ENCODE results near the gene ASPG.
"Not testable (repeated sequence)": the region's sequence is repeated elsewhere in the genome, so short reads cannot be mapped to it uniquely, and the experiment has no call there.

ASPG gene

DNA sequence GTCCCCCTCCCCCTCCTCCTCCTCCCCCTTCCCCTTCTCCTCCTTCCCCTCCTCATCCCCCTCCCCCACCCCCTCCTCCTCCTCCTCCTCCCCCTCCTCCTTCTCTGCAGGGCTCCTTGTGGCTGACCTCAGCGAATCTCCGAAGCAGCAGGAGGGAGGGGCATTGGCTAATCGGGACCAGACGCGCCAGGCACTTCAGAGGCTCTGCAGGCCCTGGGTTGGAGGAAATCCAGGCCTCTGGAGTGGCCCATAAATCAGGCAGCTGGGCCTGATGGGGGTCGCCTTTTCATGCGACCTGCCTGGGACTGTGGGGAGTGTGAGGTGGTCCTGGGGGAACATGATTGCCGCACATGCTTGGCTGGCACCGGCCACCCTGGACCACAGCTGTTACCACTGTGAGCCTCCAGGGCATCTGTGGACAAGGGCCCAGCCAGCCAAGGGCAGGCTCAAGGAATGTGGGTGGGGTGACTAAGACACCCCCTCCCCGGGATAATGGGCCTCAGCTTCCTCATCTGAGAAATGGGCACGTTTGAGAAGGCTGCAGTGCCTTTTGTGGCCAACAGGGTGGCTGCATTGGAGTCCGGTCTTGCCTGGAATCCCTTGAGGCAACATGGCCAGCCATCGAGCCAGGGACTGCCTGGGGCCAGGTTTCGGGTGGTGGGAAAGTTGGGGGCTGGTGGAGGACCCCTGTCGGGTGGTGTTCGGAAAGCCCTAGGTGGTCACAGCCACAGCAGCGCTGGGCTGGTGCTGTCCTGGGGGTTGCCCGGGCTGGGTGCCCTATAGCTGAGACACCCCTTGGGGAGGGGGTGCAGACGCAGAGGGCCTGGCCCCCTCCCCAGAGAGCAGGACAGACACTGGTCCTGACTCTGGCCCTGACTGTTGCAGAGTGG lies 64.9 kb downstream of the ASPG start:
- DNase-seq, result no peak

DNA sequence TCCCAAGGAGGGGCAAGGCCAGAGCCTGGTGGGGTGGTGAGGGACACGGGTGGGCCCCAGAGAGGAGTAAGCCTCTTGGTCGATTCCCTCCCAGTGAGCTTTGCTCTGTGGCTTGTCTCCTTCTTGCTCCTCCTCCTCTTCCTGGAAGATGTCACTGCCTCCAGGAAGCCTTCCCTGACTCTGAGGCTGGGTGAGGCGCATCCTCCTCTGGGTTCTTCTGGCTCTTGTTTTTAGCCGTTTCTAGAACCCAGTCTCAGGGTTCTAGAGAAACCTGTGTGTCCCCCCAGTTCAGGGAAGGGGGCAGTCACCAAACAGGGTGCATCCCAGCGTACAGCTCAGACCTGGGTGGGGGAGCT lies 65.5 kb downstream of the ASPG start:
- no peak for DNase-seq

DNA sequence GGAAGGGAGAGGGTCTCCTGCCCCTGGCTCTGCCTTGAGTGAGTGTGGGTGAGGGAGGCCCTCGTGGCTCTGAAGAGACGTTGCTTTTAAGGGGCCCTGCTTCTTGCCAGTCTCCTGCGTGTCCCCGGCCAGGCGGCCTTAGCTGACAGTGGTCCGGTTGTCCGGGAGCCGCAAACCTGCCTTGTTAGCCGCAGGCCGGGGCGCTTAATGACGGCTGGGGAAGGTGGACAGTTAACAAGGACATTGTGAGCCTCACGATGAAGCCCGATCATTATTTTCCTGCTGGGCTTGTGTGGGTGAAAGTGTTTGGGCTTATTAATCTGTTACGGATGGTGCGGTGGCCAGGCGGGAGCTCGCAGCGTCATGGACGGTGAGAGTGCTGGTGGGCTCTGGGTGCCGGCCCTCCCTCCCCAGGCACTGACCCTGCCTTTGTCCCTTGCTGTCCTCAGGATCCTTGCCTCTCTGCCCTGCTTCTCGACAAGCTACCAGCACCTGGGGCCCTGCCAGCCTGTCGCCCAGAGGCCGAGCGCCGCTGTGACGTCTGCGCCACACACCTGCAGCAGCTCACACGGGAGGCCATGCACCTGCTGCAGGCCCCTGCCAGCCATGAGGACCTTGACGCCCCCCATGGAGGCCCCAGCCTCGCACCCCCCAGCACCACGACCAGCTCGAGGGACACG lies 66.2 kb downstream of the ASPG start:
- no peak for DNase-seq

DNA sequence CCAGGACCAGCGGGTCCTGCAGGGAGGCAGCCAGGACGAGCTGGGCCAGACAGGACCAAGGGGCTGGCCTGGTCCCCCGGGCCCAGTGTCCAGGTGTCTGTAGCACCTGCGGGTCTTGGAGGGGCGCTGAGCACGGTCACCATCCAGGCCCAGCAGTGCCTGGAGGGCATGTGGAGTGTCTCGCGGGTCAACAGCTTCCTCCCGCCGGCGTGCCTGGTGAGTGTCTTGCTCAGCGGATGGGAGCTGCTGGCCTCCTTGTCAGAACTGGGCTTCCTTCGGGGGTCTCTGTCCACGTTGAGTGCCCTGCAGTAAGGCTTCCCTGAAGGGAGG lies 66.7 kb downstream of the ASPG start:
- DNase-seq, result no peak

DNA sequence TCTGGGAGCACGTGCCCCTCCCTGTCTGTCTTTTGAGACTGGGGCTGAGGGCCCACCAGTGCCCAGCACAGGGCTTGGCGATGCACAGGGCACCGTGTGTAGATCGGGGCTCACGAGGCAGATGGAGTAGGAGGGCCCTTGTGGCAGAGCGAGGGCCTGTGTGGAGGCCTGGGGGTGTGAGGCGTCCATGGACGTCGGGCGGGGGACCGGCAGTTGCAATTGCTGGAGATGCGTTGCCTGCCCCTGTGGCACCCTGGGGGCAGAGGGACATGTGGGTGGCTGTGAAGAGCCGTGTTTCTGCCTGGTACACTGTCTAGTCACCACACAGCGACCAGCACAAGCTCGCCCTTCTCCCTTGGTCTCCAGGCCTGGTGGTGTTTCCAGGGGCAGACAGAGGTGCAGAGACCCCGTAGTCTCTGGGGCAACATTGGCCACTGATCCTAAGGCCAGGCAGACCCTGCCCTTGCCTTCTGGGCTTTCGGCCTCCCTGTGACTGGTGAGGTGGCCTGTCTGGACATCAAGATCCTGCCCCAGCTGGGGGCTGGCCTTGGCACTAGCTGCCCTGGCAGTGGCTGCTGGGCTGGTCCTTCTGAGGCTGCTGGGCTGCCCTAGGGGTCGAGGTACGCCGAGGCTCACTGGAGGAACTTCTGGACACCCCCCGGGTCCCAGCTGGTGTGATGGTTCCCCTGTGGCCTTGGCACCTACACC lies 67.3 kb downstream of the ASPG start:
- DNase-seq, result no peak

DNA sequence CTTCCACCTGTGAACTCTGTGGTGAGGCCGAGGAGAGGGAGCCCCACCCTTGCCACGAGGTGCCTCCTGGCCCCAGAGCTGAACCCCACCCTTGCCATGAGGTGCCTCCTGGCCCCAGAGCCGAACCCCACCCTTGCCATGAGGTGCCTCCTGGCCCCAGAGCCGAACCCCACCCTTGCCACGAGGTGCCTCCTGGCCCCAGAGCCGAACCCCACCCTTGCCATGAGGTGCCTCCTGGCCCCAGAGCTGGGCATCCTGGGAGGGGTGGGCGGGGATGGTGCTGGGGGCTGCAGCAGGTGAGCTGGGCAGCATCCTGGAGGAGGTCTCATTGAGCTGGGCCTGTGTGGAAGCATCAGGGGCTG lies 67.9 kb downstream of the ASPG start:
- not testable (repeated sequence) for DNase-seq

DNA sequence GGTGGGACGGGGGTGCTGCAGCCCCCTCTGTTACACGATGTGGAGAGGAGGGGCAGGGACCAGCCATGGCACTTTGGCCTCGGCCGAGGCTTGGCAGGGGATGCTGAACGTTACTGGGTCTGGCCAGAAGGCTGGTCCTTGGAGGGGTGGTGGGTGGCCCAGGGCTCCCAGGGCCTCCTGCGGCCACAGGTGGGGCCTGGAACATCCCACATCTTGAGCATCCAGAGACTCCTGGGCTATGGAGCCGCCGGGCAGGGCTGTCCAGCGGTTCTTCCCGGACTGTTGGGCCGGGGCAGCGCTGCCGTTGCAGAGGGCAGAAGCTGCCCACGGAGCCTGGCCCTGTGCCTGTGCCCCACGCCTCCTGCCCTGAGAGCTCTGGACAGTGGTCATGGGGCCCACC lies 68.7 kb downstream of the ASPG start:
- no peak for DNase-seq

DNA sequence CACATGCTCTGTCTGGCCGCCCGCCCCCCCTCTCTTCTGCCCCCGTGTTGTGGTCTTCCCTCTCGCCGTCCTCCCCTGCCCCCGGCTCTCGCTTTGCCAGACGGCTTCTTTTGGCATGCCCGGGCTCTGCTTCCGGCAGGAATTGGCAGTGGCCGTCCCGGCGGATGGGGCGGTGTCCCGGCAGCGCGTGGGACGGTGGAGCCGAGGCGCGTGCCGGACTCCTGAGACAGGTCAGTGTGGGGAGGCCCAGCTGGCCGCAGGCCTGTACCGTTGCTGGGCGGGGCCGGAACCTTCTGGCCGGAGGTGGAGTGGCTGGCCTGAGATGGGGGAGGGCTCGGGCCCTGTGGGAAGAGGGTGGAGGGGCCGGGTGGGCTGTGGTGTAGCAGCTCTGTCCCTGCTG lies 70.0 kb downstream of the ASPG start:
- no peak for DNase-seq

DNA sequence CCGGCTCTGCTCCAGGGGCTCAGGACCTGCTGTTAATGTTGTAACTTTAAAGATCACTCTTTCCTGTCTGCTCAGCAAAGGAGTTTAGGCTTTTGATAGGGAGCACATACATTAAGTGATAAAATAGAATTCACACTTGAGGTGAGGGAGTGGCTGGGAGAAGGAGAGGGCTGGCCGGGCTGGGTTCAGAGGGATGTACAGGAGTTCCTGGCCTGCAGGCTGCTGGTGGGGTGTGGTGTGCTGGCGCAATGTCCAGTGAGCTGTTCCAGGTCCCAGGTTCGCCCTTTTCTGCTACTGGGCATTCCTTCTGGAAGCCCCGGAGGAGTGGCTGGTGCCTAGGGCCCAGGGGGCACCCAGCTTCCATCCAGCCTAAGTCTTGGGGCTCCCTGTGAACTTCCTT lies 70.6 kb downstream of the ASPG start:
- DNase-seq, result no peak

DNA sequence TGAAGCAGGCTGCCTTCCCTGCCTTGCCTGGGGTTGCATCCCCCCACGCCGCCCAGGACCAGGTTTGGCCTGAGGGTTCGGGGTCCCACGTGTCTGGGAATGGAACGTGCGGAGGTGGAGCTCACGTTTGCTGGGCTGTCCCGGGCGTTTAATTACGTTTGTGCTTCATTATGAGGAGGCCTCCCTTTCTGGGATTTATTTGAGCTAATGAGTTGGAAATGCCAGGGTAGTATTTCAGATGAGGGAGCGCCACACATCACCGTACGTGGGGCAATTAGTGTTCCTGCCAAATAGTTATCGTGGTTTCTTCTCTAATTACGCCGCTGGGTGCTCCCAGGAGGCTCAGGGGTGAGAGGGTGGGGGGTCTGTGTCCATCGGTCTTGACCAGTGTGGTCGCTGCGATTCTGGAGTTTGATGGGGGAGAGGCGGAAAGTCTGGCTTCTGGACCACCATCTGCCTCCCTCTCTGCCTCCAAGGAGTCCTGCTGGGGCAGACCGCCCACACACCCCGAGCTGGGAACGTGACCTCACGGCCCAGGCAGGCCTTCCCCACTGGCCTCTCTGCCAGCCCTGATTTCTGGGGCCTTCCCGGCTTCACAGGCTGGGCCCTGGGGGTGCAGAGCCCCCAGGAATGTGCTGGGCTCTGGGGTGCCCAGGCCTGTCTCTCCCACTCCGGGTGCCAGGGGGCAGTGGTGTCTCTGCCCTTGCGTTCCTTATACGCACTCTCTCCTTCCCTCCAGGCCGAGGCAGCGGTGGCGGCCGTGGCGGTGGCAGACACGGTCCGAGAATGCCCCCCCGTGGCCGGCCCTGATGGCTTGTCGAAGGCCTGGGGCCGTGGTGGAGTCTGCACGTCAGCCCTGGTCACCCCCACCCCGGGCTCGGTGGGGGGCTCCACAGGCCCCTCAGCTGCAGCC lies 71.8 kb downstream of the ASPG start:
- DNase-seq, result no peak

DNA sequence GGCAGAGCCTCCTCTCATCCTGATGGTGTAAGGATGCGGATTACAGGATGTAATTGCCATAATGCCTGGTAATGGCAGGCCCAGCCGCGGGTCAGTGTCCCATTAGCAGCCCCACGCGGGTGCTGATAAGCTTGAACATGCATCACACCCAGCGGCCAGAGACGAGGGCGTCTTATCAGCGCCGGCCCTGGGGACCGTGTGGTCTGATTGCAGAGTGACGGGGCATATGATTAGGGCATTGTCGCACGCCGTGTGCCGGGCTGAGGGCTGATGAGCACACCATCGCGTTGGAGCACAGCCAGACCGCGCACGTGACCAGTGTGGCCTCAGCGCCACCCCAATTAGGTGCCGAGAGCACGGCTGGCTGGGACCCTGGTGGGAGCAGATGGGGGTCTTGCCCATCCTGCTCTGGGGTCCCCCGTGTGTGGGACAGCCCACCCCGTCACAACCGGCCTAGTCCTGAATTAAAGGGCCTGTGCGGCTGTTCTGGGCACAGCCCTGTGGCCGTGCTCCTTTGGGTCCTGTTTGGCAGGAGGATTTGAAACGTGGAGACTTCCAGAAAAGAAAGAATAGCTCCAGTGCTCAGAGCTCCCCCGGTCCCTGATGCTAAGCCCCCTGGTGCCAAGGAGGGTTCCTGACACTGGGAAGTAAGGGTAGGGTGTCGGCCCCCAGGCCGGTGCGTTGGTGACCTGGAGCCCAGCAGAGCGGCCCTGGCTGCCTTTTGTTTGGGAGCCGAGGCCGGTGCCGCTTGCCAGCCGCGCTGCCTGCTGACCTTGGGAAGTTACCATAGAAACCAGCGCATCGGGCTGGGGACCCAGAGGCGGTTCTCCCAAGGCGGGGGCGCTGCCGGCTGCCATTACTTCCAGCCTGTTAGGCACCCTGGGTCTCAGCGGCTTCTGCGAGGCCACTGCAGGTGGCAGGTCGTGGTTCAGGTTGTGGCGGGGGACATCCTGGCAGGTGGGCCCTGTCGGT lies 73.6 kb downstream of the ASPG start:
- no peak for DNase-seq

DNA sequence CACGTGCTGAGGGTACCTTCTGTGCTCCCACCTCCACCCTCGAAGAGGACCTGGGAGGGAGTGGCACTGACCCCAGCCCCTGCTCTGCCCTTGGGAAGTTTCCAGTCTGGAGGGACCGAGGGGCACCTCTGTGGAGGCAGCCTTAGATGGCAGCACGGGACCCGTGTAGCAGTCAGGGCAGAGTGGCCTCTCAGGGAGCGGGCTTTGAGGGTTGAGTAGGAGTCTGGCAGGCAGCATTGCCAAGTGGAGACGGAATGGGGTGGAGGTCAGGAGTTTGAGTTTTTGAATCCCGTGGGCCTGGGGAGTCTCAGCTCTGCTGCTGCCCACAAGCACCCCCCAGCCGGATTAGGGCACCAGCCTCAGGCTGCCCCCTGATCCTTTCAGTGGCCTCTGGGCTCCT lies 74.5 kb downstream of the ASPG start:
- DNase-seq, result no peak

DNA sequence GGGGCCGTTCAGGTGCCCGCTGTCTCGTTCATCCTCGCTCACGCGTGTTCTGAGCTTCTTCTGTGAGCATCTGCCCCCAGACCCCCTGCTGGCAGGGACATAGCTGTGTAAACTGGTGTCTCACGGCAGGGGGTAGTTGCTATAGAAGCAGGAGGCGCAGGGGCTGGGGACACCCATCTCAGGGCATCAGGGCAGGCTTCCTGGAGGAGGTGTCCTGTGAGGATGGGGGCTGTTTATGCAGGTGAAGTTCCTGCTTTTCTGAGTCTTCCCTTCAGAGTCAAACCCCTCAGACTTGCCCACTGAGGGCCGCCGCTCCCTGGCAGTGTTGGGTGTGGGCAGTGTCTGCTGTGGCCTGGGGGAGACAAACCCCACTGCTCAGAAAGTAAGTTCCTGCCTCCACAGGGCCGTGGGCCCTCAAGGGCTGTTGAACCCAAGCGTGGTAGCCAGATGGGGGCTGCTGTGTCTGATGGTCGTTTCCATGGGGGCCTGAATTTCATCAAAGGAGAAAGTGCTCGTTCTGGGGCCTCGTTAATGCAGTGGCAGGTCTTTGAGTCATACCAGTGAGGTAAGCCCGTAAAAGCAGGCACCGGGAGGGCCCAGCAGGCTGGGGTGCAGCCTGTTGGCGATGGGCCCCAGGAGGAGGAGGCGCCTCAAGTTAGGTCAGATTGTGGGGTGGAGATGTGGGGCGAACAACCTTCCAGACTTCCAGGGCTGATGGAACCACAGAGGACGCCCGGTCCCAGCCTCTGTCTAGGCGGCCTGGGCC lies 76.3 kb downstream of the ASPG start:
- DNase-seq, result no peak

DNA sequence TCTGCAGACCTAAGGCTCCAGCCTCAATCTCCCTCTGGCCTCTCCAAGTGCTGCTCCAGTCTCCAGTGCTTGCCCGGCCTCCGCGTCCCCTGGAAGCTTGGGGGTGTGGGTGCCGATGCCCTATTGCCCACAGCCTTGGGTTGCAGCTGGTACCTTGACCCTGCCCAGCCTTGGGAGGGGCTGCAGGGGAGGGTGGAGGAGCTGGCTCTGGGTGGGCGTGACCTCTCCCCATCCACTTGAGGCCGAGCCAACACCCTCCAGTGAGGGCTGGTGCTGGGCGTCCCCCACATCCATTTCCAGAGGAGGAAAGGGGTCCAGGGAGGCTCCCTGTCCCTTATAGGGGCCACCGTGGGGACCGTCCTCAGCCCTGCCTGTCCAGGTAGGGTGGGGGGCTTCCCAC lies 77.0 kb downstream of the ASPG start:
- DNase-seq, result no peak

DNA sequence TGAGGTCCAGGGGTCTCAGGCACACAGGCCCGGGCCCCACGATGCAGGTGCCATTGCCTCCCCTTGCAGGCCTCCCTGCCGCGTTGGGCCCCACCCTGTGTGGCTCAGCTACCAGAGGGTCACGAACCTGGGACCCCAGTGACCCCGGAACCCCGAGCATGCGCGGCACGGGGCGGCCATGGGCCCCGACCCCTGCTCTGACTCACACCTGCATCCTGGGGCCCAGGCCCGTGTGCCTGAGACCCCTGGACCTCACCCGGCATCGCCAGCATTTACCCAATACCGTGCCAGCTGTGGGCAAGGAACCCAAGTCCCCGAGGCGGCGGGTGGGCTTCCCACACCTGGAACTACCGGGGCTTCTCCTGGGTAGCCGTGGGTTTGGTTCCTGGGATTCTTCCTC lies 78.0 kb downstream of the ASPG start:
- no peak for DNase-seq

DNA sequence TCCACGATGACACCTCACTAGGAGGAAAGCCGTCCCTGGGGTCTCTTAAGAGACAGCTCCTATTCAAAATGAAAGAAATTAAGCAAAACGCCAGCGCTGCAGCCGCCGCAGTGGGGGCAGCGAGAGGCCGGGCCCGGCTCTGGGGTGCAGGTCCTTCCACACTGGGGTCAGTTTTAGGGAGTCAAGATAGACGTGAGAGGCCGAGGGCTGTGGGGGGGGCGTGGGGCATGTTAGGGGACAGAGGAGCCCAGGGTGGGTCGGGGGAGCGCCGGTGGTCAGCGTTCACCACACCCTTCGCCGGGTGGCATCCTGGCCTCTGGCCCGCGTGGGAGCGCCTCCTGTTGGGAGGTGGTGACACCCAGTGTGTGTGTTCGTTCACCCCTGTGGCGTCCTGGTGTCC lies 78.5 kb downstream of the ASPG start:
- DNase-seq, result no peak

DNA sequence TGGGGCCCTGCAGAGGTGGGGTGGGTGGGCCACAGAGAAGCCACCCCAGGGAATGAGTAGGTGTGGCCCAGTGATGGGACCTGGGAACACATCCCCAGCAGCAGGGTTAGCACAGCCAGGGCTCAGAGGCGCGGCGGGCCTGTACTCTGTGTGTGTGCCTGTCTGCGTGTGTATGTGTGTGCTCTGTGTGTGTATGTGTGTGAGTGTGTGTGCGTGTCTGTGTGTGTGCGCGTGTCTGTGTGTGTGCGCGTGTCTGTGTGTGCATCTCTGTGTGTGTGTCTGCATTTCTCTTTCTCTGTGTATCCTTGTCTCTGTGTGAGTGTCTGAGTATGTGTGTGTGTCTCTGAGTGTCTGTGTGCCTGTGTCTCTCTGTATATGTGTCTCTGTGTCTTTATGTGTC lies 79.0 kb downstream of the ASPG start:
- DNase-seq, result no peak
